Omental fat pad (tissue), 4 donors: ENCODE results near the gene CCDC177. TPM values are rescaled to one million over a fixed set of nuclear protein-coding genes. Genes with fewer than 3 reads are reported as not detected.

Experiments used
- ATAC-seq: fragments of 150-250 bp; one replicate; pipeline ENCODE4 v1.9.1; 2016; ENCODE audit warnings: mild to moderate bottlenecking, moderate library complexity; ENCODE audit not compliant: low FRiP score
- DNase-seq: peaks from one replicate; pipeline ENCODE4 v3.0.0-alpha.2; 2019; ENCODE audit warnings: low spot score
- CTCF ChIP-seq, 3 donors: fragments of 450-650 bp; IDR thresholded peaks; one replicate each; pipeline ENCODE4 v1.5.1; 2016 to 2017; ENCODE audit warnings: antibody characterized with exemption in 3 of 3, mild to moderate bottlenecking in 3 of 3, moderate library complexity in 2 of 3
- total RNA-seq, 4 donors: library from RNA; depleted of rRNA; stranded (reverse); fragments of >200 nt; gene quantifications; one replicate each; pipeline ENCODE4 v1.1.0, GENCODE V29; 2016

Gene CCDC177
- total RNA-seq, 4 donors from 2014 or later: 0.09 TPM; not detected in 3

DNA sequence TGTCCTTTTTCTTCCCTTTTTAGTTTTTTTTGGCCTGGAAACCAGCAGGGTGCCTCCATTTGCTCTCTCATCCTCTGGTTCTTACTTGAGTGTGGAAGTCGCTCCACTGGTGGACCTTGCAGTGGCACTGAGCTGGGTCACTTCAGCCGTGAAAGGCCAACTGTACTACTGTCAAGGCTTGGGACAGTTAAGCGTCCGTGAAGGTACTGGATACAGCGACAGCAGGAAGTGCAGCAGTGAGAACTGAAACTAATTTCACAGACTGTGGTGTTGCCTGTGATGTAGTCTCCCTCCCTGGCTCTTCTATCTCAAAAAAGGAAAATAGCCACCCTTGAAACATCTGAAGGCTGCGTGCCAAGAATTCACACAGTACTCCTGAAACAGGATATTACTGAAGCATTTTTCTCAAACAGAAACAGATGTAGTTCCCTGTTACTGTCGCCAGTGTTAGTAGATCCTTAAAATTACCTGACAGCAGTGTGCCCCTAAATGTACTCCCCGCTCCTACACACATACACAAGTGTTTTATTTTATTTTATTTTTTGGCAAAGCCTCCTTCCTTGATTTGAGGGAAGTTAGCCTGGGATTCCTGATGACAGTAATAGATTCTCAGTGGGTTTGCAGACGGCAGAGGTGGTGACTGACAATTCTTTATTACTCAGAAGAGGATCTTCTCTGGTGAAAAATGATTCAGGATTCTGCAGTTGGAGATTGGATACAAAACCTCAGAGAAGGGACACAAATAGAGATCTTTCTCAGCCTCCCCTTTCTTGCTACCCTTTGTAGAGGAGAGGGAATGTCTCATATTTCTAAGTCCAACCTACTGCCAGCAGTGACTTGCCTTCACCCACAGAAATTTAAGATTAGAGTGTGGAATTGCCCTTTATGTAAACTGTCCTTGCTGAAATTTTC lies 41.1 kb upstream of the CCDC177 start:
- DNase-seq (no peak), ATAC-seq (peak; percentile 6)
- no peak for TF ChIP-seq CTCF (IDR thresholded peaks at IDR 0.05)

DNA sequence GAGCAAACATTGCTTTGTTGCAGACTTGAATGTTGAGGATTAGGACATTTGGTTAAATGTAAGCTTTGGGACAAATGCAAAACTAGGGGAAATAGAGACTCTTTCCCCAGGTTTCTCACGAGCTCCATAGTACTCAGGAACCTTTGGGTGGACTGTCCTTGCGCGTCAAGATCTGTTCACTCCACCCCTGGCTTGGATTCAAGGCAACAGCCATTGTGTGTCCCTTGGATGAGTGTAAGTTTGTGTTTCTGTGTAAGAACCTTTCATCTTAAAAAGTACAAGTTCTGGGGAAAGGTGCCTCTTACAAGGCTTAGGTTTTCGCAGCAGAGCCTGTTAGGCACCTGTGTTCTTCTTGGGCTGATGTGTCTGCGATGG lies 40.4 kb upstream of the CCDC177 start:
- TF ChIP-seq CTCF (IDR thresholded peaks at IDR 0.05): no peak

DNA sequence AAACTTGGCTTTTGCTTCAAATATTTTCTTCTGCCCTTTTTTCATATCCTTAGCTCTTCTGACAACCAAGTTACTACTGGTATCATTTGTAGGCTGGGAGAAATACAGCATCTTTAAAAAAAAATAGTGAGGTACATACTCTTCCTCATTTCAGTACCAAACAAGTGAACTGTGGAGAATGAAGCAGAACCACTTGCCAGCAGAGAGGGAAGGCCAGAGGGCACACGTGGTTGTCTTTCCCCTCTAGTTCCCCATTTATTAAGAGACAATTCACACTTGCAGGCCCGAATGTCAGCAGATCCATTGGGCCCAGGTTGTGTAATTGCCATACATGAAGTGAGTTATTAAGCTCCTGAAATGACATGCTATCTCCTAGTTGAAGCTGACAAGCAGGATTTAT lies 39.9 kb upstream of the CCDC177 start:
- no peak for DNase-seq
- ATAC-seq: no peak
- no peak for TF ChIP-seq CTCF (IDR thresholded peaks at IDR 0.05)

More for the DNA sequence above, 40.4 kb upstream of the CCDC177 start:
- ATAC-seq: no peak
- no peak for DNase-seq

DNA sequence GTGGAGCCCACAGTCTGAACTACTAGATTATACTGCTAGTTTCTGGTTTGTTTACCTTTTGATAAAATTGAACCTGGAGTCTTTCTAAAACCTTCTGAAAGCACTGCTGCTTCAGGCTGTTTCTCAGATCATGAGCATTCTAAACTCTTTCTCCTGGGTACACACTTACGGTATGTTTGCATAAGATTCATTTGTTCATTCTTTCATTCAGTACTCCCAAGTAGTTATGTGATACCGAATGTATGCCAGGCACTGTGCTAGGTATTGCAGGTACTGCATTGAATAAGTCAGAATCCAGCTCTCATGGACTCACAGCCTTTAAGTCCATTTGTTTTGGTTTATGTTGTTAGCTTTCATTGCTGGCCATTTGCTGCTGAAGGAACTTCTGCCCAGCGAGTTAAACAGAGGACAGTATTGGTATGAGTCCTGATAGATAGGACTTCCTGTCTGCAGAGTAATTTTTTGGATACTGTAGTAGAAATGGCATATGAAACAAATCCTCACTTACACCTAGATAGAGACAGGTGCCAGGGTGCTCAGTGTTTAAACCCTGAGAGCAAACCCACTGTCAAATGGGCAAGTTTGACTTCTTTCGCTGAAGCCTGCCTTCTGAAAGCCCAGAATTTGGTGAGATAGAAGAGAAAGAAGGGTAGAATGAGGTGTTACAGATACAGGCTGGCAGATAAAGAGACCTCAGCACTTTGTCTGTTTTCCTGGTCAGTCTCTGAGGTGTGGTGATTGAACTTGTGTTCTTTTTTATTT lies 38.8 kb upstream of the CCDC177 start:
- no peak for TF ChIP-seq CTCF (IDR thresholded peaks at IDR 0.05)
- ATAC-seq (no peak), DNase-seq (no peak)

DNA sequence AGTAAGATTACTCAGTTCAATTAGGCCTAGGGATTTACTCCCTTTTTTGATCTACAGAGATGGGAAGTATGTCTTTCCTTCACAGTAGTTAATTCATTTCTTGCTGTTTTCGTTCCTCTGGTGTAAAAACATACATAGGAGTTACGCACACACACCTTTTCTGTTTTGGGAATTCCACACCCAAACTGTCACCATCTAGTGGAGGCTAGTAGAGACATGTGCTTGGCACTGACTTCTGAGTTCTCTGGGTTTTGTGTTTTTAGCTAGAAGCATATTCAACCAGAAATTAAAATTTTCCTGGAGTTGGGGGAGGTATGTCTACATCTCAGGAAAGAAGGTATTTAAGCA lies 38.1 kb upstream of the CCDC177 start:
- TF ChIP-seq CTCF (IDR thresholded peaks at IDR 0.05): no peak
- ATAC-seq: no peak
- no peak for DNase-seq

DNA sequence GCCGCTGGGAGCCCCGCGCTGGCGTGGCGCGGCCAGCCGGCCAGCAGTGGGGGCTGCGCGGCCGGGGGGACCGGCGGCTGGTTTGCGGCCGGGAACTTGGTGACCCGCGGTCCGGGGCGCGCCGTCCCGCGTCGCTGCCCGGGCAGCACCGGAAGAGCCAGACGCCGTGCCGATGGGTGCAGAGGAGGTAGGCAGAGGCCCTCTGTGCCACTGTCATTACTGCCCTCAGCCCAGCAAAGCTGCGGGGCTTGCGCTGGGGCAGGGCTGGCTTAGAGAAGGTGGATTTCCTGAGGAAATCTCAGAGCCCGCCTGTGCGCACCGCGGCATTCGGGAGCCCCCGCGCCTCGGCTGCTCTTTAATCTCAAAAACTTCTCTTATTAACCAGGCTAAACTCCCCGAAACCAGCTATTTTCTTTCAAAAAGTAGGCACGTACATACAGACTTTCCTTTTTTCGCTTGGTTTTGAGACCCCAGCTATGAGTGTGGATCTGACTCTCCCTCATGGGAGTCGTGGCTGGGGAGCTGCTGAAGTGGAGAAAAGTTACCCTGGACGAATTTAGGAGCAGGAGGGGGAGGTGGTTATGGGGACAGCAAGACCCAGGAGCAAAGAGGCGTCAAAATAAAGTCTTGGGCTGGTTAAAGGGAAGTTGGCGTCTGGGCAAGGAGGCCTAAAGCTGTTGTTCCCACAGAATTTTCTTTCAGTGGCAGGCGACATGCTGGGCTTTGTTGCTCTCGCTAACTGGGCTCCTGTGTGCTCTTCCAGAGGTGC lies 37.5 kb upstream of the CCDC177 start:
- peak; percentile 19 for ATAC-seq
- no peak for TF ChIP-seq CTCF (IDR thresholded peaks at IDR 0.05)
- no peak for DNase-seq
